ENCODE measurements around the gene SPINK2. TPM values are rescaled to one million over a fixed set of nuclear protein-coding genes. Genes with fewer than 3 reads are reported as not detected.
A peak's percentile ranks its signal among the peaks of the same experiment; 100 is the strongest.

Gene SPINK2
- not detected for total RNA-seq (ENCODE audit: insufficient read depth, low replicate concordance)

- DNase-seq (ENCODE audit: low spot score), result no peak
Observed at GRCh38 chr4:56821381-56822243, at the start of gene SPINK2. Gene SPINK2 (minus strand): TSS chr4:56821701. CDS start chr4:56821662, 39 bp downstream.

GRCh38 chr4:56870946-56871345 lies 49.4 kb upstream of the SPINK2 start:
- peak; percentile 50 for DNase-seq (ENCODE audit: low spot score)

DNA sequence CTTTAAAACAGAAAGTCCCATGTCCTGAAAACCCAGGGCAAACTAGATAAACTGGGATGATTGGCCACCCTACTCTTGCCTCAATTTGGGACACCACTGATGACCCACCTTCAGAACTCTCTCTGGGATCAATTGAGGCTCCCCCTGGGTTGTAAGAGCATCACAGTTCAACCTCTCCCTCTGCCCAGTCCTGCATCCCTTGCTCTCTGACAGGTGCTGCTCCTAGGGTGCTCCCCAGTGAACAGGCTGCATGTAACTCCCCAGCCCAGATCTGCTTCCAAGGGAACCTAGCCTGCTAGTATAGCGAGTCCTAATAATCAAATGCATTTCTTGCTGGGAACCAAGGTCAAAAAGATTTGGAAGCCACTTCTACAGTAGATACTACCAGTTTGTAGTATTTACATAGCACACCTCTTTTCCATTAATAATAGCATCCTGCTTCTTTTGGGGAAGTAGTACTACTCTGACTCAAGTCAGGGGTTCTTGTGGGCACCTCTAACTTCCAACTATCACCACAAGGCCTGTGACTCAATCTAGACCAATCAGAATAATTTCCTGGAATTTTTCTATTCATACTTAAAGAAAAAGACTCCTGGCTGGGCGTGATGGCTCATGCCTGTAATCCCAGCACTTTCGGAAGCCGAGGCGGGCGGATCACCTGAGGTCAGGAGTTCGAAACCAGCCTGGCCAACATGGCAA lies 42.1 kb upstream of the SPINK2 start:
- no peak for DNase-seq (ENCODE audit: low spot score)

GRCh38 chr4:56861360-56861759 lies 39.9 kb upstream of the SPINK2 start:
- no peak for DNase-seq (ENCODE audit: low spot score)

DNA sequence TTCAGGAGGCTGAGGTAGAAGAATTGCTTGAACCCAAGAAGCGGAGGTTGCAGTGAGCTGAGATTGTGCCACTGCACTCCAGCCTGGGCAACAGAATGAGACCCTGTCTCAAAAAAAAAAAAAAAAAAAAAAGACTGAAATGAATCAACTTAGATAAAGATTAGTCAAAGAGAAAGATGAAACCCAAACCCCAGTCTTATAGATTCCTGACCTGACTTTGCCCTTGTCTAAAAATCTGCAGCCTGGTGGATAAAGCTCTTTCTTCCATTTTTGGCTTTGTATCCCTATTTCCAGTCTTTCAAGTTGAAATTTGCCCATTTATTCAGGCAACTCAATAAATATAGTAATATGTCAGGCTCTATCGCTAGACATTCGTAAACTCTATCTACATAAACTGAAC lies 39.3 kb upstream of the SPINK2 start:
- no peak for DNase-seq (ENCODE audit: low spot score)

DNA sequence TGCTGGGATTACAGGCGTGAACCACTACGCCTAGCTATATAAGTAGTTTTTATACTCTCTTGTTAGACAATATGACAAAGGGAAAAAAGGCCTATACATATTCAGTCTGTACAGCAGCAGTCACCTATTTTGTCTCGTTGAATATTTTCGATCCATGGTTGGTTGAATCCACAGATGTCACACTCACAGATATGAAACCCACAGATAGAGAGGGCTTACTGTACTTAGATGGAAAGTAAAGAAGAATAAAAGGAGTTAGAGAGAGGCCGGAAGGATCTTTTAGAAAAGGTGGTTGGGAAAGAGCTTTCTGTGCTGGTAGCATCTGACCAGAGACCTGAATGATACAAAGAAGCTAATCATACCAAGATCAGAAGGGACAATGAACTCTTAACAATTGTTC lies 38.3 kb upstream of the SPINK2 start:
- no peak for DNase-seq (ENCODE audit: low spot score)

GRCh38 chr4:56857601-56858309 lies 36.3 kb upstream of the SPINK2 start:
- DNase-seq (ENCODE audit: low spot score), result no peak

- no peak for DNase-seq (ENCODE audit: low spot score)
Observed at GRCh38 chr4:56856656-56857055, 35.2 kb upstream of the SPINK2 start.

- DNase-seq (ENCODE audit: low spot score), result no peak
Observed at GRCh38 chr4:56850910-56851309, 29.4 kb upstream of the SPINK2 start.

DNA sequence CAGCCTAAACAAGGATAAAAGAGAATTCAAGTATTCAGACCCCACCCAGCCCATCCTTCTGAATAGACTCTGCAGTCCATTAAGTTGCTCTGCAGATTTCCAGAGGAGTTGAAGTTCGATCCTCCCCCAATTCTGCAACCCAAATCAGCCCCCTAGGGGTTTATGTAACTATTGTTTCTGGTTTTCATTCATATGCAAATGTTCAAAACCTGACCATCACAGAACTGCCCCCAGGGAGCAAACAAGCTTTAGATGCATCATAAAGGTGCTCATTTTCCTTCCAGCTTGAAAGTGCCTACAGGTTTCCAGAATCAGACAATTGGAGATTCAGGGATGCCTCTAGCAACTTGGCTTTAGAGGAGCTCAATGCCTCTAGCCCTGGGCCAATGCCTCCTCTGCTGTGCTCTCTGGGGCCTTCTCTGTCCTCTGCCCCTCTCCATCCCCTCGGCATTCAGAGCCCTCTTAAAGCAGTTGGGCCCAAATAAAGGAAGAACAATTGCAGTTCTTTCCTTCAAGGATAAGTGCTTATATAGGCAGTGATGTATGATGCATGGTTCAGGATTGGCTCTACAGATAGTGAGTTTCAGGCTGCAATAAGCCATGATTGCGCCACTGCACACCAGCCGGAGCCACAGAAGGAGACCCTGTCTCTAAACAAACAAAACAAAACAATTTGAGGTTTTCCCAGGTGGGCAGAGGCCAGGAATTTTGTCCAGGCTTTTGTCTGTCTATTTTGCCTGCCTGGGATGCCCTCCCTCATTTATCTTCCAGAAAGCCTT lies 23.5 kb upstream of the SPINK2 start:
- DNase-seq (ENCODE audit: low spot score), result no peak

DNA sequence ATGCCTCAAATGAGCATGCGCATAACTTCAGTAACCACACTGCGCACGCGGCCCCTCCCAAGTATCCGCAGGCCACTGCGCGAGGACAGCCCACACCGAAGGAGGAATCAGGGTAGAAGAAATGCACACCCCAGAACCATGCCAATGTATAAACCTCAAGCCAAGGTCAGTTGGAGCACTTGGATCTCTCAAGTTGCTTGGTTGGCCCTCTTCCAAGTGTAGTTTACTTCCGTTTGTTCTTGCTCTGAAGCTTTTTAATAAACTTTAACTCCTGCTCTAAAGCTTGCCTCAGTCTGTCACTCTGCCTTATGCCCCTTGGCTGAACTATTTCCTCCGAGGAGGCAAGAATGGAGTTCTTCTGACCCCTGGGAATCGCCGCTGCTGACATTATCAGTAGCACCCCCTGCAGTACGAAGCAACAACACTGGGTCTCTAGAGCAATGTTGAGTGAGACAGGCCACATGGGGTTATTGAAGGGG lies 22.0 kb upstream of the SPINK2 start:
- DNase-seq (ENCODE audit: low spot score), result no peak

DNA sequence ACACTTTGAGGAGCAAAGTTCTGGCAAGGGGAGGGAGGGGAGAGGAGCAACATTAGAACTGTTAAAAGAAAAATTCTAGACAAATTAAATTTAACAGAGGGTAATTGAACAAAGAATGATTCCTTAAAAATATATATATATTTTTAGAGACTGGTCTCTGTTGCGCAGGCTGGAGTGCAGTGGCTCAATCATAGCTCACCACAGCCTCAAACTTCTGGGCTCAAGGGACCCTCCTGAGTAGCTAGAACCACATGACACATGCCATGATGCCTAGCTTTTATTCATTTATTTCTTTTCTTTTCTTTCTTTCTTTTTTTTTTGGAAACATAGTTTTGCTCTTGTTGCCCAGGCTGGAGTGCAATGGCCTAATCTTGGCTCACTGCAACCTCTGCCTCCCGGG lies 19.1 kb upstream of the SPINK2 start:
- DNase-seq (ENCODE audit: low spot score), result no peak

DNA sequence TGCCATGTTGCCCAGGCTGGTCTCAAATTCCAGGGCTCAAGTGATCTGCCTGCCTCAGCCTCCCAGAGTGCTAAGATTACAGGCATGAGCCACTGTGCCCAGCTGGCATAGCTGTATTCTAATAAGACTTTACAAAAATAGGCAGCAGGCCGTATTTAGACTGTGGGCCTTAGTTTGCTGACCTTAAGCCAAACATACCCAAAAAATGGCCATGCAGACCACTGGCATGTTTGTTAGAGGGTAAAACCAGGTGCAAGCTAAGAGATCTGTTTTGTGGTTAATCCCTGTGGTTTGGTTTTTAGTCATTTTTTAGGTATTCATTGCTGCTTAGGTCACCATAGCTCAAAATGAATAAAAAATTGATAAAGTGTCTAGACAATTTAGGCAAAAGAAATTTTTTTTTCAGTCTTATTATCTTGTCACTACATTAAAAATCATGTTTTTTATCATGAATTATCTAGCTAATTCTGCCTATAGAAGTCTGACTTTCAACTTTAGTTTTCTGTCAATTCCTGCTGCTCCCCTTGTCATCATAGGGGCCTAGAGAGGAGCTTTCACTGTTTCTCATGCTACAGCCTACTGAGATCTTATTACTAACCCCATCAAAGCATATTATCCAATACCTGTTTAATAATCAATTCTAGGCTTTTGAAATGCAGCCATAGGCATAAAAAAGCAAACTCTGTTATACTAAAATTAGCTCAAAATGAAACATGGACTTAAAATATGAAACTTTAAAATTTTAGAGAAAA lies 7.5 kb upstream of the SPINK2 start:
- no peak for DNase-seq (ENCODE audit: low spot score)

DNA sequence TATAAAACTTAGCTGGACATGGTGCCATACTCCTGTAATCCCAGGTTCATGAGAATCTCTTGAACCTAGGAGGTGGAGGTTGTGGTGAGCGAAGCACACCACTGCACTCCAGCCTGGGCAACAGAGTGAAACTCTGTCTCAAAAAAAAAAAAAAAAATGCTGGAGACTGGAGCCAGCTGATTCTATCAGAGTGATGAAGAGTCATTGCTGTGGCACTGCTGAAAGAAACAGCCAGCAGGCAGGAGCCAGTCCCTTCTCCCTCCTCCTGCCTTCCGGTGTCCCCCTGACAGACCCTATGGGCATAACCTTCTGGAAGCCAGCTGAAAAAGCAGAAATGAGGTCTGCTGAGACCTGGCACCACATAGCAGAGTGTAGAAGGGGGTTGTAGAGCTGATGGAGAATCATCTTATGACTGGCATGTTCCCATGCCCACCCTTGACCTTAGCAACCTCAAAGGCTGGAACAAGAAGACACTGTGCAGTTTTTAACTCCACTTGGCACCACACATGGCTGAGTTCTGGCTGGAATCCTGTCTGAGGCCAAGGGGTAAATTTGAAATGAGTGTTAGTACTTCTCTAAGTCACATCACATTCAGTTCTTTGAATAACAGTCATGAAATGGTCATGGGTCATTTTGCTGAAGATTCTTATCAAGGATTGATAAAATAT lies 2.6 kb upstream of the SPINK2 start:
- no peak for DNase-seq (ENCODE audit: low spot score)

GRCh38 chr4:56818797-56819196 lies 2.7 kb downstream of the SPINK2 start:
- DNase-seq (ENCODE audit: low spot score), result no peak

DNA sequence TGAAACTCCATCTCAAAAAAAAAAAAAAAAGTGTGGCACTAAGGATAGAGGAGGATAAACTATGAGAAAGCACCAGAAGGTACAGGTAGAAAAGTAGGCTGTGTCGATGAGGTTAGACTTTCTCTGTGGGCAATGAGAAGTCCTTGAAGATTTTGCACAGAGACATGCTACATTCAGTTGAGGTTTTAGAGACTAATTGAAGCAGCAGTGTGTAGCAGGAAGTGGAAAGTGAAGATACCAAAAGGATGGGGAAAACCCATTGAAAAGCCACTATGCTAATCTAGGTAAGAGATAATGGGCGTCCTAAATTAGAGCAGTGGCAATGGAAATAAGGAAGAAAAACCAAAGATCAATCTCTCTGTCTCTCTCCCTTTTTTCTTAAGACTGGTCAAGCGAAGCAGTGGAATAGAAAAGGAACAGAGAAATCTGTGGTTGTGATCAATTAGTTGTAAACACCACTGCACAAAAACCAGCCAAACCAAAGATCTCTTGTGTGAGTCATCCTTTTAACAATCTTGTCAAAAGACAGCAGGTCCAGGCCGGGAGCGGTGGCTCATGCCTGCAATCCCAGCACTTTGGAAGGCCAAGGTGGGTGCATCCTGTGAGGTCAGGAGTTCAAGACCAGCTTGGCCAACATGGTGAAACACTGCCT lies 3.5 kb downstream of the SPINK2 start:
- no peak for DNase-seq (ENCODE audit: low spot score)

DNA sequence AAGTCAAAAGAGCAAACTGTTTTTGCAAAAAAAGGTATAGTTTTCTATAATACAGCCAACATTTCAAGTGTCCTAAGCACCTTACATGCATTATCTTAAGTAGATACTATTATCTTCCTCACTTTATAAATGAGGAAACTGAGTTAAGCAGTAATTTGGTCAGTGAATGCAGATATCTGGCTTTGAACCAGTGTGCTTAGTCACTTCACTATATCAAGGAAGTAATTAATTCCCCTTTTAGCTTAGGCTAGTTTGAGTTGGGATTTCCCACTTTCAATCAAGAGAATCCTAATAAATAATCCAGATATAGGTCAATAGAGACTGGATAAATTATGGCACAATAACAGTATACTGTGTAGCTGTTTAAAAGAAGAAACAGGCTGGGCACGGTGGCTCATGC lies 14.8 kb downstream of the SPINK2 start:
- DNase-seq (ENCODE audit: low spot score), result no peak

GRCh38 chr4:56804551-56804950 lies 16.9 kb downstream of the SPINK2 start:
- no peak for DNase-seq (ENCODE audit: low spot score)

DNA sequence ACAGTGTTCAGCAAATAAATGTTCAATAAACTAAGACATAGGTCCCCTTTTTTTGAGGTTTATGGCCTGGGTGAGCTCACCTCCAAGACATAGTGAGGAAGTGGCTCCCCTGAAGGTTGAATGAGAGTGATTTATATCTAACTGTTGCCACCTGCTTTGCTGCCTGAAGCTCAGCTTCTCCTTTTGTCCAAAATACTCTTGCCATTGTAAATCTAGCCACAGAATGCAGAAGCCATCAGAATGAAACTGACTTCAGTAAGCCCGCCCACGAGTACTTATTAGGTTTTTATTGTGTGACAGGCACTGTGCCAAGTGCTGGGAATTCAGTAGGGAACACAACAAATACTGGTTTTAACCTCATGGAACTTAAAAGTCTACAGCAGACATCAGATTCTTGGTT lies 18.0 kb downstream of the SPINK2 start:
- peak; percentile 39 for DNase-seq (ENCODE audit: low spot score)

All from umbilical cord (tissue), 2 donors.